ENCODE results near the gene PGM3. TPM values are rescaled to one million over a fixed set of nuclear protein-coding genes. Genes with fewer than 3 reads are reported as not detected.

The PGM3 gene
- polyA plus RNA-seq, 1 donor (not counting 4 experiments of a cell fraction or from before 2014, with no cell fraction given): 32.1 TPM

DNA sequence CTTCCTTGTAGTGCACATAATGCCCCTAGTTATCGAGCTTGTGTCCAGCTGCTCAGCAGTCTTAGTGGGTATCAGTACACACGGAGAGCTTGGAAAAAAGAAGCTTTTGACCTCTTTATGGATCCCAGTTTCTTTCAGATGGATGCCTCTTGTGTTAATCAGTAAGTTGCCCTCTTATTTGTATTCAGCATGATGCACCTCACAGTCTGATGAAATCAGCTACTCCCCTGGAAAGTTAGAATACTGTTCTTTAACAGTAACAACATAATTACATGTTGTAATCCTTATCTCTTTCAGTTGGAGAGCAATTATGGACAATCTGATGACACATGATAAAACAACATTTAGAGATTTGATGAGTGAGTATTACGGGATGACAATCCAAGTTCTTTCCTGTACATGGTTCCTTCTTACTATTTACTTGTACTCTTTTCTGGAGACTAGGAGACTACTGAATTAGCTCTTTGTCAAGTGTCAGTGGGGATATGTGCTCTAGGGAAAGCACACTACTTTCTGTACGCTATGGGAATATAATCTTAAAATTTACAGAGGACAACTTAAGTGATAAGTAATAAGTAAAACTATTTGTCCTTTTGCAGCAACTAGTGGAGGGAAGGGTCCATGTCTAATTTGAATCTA is 39.1 kb downstream of the PGM3 start:
- Histone ChIP-seq H3K27me3 (ENCODE audit: control insufficient read depth, extremely low read depth, insufficient read depth, low read length) (no peaks in the 10 kb centered on the region), H3K36me3 (ENCODE audit: control insufficient read depth in 2 of 2, extremely low read depth in 1 of 2, insufficient read depth in 2 of 2, low read length in 2 of 2) (peaks cover 5 to 11% of the 10 kb centered on the region in 2 experiments)

DNA sequence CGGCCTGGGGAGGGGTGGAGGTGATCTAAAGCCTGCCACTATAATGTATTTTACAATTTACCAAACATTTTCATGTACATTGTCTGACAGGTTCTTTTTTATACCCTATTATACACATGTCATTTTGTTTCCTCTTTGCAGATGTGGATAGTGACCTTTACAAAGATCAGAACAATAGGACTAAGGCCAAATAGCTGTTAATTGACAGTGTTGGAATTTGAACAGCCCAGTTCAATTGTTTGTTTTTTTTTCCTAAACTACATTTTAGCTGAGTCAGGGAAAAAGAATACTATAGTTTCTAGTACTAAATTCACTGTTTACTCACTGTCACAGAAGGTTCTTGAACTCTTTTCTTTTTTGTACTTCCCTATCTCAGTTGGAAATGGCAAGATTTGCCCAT is 40.2 kb downstream of the PGM3 start:
- DNase-seq (ENCODE audit: low read depth, low spot score): no peak
- Histone ChIP-seq H3K27me3 (ENCODE audit: control insufficient read depth, extremely low read depth, insufficient read depth, low read length) (no peaks in the 10 kb centered on the region), H3K9me1 (ENCODE audit: control insufficient read depth, extremely low read depth, insufficient read depth, low read length) (no peaks in the 10 kb centered on the region), H3K79me2 (ENCODE audit: control insufficient read depth, insufficient read depth, low read length) (no peaks in the 10 kb centered on the region), H3K4me2 (ENCODE audit: control insufficient read depth, extremely low read depth, insufficient read depth, low read depth, low read length) (no peak overlapping the region), H3K4me1 (ENCODE audit: control insufficient read depth, extremely low read depth, insufficient read depth, low read length) (no peaks in the 10 kb centered on the region), H4K20me1 (ENCODE audit: control insufficient read depth, extremely low read depth, insufficient read depth, low read length) (no peaks in the 10 kb centered on the region), H3K9me3 (ENCODE audit: control insufficient read depth, low read depth, low read length) (no peaks in the 10 kb centered on the region), H3K36me3 (ENCODE audit: control insufficient read depth in 2 of 2, extremely low read depth in 1 of 2, insufficient read depth in 2 of 2, low read length in 2 of 2) (peaks cover 5 to 14% of the 10 kb centered on the region in 2 experiments), H3K4me3 (ENCODE audit: control insufficient read depth in 2 of 3, extremely low read depth in 1 of 3, insufficient read depth in 2 of 3, low read depth in 1 of 3, low read length in 3 of 3) (no peak overlapping the region), H3K27ac (ENCODE audit: control insufficient read depth, insufficient read depth, low read length) (no peak overlapping the region), H3K9ac (ENCODE audit: control insufficient read depth, extremely low read depth, insufficient read depth, low read length) (no peak overlapping the region), H2AFZ (ENCODE audit: control insufficient read depth, low read length) (no peak overlapping the region)
- FAIRE-seq: no peak
- no peak for TF ChIP-seq EZH2 (IDR thresholded peaks at IDR 0.05; ENCODE audit: low read length)
- TF ChIP-seq, protein P1, sequence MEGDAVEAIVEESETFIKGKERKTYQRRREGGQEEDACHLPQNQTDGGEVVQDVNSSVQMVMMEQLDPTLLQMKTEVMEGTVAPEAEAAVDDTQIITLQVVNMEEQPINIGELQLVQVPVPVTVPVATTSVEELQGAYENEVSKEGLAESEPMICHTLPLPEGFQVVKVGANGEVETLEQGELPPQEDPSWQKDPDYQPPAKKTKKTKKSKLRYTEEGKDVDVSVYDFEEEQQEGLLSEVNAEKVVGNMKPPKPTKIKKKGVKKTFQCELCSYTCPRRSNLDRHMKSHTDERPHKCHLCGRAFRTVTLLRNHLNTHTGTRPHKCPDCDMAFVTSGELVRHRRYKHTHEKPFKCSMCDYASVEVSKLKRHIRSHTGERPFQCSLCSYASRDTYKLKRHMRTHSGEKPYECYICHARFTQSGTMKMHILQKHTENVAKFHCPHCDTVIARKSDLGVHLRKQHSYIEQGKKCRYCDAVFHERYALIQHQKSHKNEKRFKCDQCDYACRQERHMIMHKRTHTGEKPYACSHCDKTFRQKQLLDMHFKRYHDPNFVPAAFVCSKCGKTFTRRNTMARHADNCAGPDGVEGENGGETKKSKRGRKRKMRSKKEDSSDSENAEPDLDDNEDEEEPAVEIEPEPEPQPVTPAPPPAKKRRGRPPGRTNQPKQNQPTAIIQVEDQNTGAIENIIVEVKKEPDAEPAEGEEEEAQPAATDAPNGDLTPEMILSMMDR (optimal IDR thresholded peaks at IDR 0.05 in 1 of 3, IDR thresholded peaks at IDR 0.05 in 1 of 3, conservative IDR thresholded peaks at IDR 0.05 in 1 of 3; ENCODE audit: extremely low read depth in 1 of 3, insufficient read depth in 2 of 3, low read length in 3 of 3): no peak
- dilution Hi-C loops (cut with MboI; ENCODE audit: extremely low pct_ligation_motif_present, low sequenced_read_pairs): no loop called here

More for the DNA sequence above, 39.1 kb downstream of the PGM3 start:
- Histone ChIP-seq H3K4me2 (ENCODE audit: control insufficient read depth, extremely low read depth, insufficient read depth, low read depth, low read length) (no peak overlapping the region), H3K4me3 (ENCODE audit: control insufficient read depth in 2 of 3, extremely low read depth in 1 of 3, insufficient read depth in 2 of 3, low read depth in 1 of 3, low read length in 3 of 3) (no peak overlapping the region), H3K79me2 (ENCODE audit: control insufficient read depth, insufficient read depth, low read length) (no peaks in the 10 kb centered on the region), H3K9me1 (ENCODE audit: control insufficient read depth, extremely low read depth, insufficient read depth, low read length) (no peaks in the 10 kb centered on the region), H3K4me1 (ENCODE audit: control insufficient read depth, extremely low read depth, insufficient read depth, low read length) (no peaks in the 10 kb centered on the region), H3K9ac (ENCODE audit: control insufficient read depth, extremely low read depth, insufficient read depth, low read length) (no peak overlapping the region), H2AFZ (ENCODE audit: control insufficient read depth, low read length) (no peak overlapping the region), H3K27ac (ENCODE audit: control insufficient read depth, insufficient read depth, low read length) (no peak overlapping the region), H4K20me1 (ENCODE audit: control insufficient read depth, extremely low read depth, insufficient read depth, low read length) (no peaks in the 10 kb centered on the region), H3K9me3 (ENCODE audit: control insufficient read depth, low read depth, low read length) (no peaks in the 10 kb centered on the region)
- TF ChIP-seq, protein P1 (optimal IDR thresholded peaks at IDR 0.05 in 1 of 3, IDR thresholded peaks at IDR 0.05 in 1 of 3, conservative IDR thresholded peaks at IDR 0.05 in 1 of 3; ENCODE audit: extremely low read depth in 1 of 3, insufficient read depth in 2 of 3, low read length in 3 of 3): no peak
- no peak for TF ChIP-seq EZH2 (IDR thresholded peaks at IDR 0.05; ENCODE audit: low read length)
- dilution Hi-C loops (cut with MboI; ENCODE audit: extremely low pct_ligation_motif_present, low sequenced_read_pairs): no loop called here
- DNase-seq (ENCODE audit: low read depth, low spot score) (no peak), FAIRE-seq (no peak)

All from keratinocyte (primary cell).